HL-60 (cell line): ENCODE measurements around the gene WDR19.

Experiments
- DNase-seq, 2 experiments: peaks; one replicate each; pipeline ENCODE4 v3.0.0-alpha.2; 2010 to 2020; ENCODE audit warnings: low read depth in 1 of 2, low spot score in 1 of 2
- H3K27ac ChIP-seq: fragments of 250-450 bp; sonication (Bioruptor Pico); replicated peaks from 2 replicates; pipeline ENCODE4 v1.5.1; 2020; ENCODE audit warnings: mild to moderate bottlenecking, moderate library complexity
- H3K27me3 ChIP-seq: fragments of 250-450 bp; sonication (Bioruptor Pico); 2 replicates; pipeline ENCODE4 v1.5.1; 2021; ENCODE audit warnings: mild to moderate bottlenecking, moderate library complexity; ENCODE audit not compliant: insufficient read depth, poor library complexity, severe bottlenecking
- H3K4me3 ChIP-seq: replicated peaks from 2 replicates; pipeline ENCODE4 v1.5.1; 2011; ENCODE audit warnings: mild to moderate bottlenecking, control low read depth, low read length; ENCODE audit not compliant: insufficient read depth
- GABPA ChIP-seq: IDR thresholded peaks from 2 replicates; pipeline ENCODE4 v1.6.1; 2012; ENCODE audit warnings: low read depth
- POLR2AphosphoS5 ChIP-seq: IDR thresholded peaks from 2 replicates; pipeline ENCODE4 v1.6.1; 2012; ENCODE audit warnings: low read depth
- SPI1 ChIP-seq: IDR thresholded peaks from 2 replicates; pipeline ENCODE4 v1.6.1; 2012; ENCODE audit warnings: low read depth, mild to moderate bottlenecking, borderline replicate concordance
- TF ChIP-seq, protein P1 (sequence below): IDR thresholded peaks from 2 replicates; pipeline ENCODE4 v1.6.1; 2012; ENCODE audit warnings: low read depth; ENCODE audit not compliant: insufficient replicate concordance
- TF ChIP-seq, protein P2 (sequence below): IDR thresholded peaks from one replicate; pipeline ENCODE4 v1.5.1; 2011; ENCODE audit warnings: low read length, control low read depth, inconsistent platforms; ENCODE audit not compliant: insufficient read depth

Gene WDR19

DNA sequence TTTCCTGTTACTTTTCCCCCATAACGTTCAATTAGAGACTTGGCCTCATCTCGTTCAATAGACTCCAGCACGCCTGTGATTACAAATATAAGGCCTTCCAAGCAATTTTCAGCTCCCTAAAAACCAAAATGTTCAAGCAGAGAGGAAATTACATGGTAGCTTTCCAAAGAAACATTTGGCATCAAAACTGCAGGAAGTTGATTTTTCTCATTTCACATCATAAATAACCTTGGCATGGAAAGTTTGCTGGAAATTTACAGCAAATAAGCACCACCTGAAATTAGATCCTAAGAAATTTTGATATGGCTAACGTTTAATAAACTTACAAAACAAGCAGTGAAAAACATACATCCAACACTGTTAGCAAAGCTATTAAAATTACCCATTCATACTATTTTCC lies 130.5 kb downstream of the WDR19 start:
- TF ChIP-seq POLR2AphosphoS5 = no peak
- TF ChIP-seq, protein P1, sequence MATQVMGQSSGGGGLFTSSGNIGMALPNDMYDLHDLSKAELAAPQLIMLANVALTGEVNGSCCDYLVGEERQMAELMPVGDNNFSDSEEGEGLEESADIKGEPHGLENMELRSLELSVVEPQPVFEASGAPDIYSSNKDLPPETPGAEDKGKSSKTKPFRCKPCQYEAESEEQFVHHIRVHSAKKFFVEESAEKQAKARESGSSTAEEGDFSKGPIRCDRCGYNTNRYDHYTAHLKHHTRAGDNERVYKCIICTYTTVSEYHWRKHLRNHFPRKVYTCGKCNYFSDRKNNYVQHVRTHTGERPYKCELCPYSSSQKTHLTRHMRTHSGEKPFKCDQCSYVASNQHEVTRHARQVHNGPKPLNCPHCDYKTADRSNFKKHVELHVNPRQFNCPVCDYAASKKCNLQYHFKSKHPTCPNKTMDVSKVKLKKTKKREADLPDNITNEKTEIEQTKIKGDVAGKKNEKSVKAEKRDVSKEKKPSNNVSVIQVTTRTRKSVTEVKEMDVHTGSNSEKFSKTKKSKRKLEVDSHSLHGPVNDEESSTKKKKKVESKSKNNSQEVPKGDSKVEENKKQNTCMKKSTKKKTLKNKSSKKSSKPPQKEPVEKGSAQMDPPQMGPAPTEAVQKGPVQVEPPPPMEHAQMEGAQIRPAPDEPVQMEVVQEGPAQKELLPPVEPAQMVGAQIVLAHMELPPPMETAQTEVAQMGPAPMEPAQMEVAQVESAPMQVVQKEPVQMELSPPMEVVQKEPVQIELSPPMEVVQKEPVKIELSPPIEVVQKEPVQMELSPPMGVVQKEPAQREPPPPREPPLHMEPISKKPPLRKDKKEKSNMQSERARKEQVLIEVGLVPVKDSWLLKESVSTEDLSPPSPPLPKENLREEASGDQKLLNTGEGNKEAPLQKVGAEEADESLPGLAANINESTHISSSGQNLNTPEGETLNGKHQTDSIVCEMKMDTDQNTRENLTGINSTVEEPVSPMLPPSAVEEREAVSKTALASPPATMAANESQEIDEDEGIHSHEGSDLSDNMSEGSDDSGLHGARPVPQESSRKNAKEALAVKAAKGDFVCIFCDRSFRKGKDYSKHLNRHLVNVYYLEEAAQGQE = no peak
- TF ChIP-seq SPI1 = no peak
- no peak for TF ChIP-seq GABPA
- TF ChIP-seq, protein P2, sequence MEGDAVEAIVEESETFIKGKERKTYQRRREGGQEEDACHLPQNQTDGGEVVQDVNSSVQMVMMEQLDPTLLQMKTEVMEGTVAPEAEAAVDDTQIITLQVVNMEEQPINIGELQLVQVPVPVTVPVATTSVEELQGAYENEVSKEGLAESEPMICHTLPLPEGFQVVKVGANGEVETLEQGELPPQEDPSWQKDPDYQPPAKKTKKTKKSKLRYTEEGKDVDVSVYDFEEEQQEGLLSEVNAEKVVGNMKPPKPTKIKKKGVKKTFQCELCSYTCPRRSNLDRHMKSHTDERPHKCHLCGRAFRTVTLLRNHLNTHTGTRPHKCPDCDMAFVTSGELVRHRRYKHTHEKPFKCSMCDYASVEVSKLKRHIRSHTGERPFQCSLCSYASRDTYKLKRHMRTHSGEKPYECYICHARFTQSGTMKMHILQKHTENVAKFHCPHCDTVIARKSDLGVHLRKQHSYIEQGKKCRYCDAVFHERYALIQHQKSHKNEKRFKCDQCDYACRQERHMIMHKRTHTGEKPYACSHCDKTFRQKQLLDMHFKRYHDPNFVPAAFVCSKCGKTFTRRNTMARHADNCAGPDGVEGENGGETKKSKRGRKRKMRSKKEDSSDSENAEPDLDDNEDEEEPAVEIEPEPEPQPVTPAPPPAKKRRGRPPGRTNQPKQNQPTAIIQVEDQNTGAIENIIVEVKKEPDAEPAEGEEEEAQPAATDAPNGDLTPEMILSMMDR = no peak
- H3K27me3 ChIP-seq = no peaks in the 10 kb centered on the region
- DNase-seq = no peak
- H3K27ac ChIP-seq = no peak overlapping the region
- H3K4me3 ChIP-seq = no peak overlapping the region

DNA sequence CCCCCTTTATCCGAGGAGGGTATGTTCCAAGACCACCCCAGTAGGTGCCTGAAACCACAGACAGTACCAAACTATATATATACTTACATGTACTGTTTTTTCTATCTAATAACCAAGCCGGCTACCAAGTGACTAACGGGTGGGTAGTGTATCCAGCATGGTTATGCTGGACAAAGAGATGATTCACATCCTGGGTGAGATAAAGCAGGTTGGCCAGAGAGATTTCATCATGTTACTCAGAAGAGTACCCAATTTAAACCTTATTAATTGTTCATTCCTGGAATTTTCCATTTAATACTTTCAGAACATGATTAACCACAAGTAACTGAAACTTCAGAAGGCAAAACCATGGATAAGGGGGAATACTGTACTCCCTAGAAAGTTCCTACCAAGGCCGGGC lies 137.3 kb downstream of the WDR19 start:
- no peak overlapping the region for H3K27ac ChIP-seq
- DNase-seq = no peak
- H3K4me3 ChIP-seq = no peak overlapping the region
- TF ChIP-seq GABPA = no peak
- TF ChIP-seq SPI1 = no peak
- TF ChIP-seq, protein P2 = no peak
- TF ChIP-seq POLR2AphosphoS5 = no peak
- TF ChIP-seq, protein P1 = no peak
- H3K27me3 ChIP-seq = no peaks in the 10 kb centered on the region

DNA sequence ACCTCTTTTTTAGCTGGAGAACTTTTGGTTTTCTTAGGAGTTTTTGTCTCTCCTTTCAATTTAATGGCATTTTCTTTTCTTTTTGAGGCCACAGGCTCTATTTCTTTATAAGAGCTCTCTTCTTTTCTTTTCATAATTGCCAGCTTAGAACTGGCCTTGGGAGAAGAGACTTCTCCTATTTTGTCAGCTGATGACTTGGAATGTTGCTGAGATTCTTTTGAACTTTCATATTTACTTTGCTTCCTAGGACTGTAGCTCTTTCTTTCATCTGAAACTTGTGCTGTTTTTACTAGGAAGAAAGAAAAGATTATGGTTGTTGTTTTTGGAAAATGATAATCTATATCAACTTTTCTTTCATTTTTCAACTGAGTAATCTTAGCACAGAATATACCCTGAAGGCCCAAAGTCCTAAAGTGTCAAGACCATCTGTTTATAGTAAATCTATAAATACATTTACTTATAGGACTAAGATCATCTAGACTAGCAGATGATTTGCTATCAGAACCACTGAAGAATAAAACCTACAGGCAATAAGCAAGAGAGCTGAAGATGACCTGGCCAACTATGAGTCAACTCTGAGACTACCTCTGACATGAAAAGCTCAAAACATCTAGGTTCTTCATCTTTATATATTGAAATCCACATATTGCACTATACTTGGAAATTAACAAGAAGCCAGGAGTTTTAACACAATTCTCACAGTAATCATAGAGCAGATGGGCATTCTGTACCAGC lies 138.2 kb downstream of the WDR19 start:
- TF ChIP-seq, protein P2 = no peak
- no peak for TF ChIP-seq SPI1
- TF ChIP-seq, protein P1 = no peak
- Histone ChIP-seq H3K27ac (no peak overlapping the region), H3K4me3 (no peak overlapping the region), H3K27me3 (no peaks in the 10 kb centered on the region)
- DNase-seq = no peak
